ENCODE results near the gene RASA4B. TPM values are rescaled to one million over a fixed set of nuclear protein-coding genes. Genes with fewer than 3 reads are reported as not detected.

RASA4B gene
- total and polyA plus RNA-seq, 2 of the 4 experiments (the other 2 are of a cell fraction): 1.8 to 7.7 TPM

Small RNA genes lying within 50 kb of the gene (microRNA-seq; reads per million reads assigned to microRNA genes)
- gene MIR4467 (ENCODE audit: unreplicated experiment) (8.0 reads per million, percentile 19 among the genes with 10 or more reads in this experiment), gene MIR5090 (ENCODE audit: unreplicated experiment) (1.1 reads per million)

Other genes starting within 250 kb of the RASA4B start
- gene SH2B2, start 230.9 kb downstream of the RASA4B start, total RNA-seq (2012; rRNA removed): 0.36 and 0.56 TPM in 2 replicates
- 0.99 and 1.7 TPM in 2 replicates for gene SH2B2, start 230.9 kb downstream of the RASA4B start, polyA plus RNA-seq (2012; rRNA removed)
- not detected in 2 replicates for gene SPDYE6, start 161.3 kb downstream of the RASA4B start, total RNA-seq (2012; rRNA removed)
- gene SPDYE6, start 161.3 kb downstream of the RASA4B start, polyA plus RNA-seq (2012; rRNA removed): not detected in 2 replicates
- gene PRKRIP1, start 121.4 kb downstream of the RASA4B start, total RNA-seq (2012; rRNA removed): 6.5 and 9.4 TPM in 2 replicates
- 21.6 and 21.8 TPM in 2 replicates for gene PRKRIP1, start 121.4 kb downstream of the RASA4B start, polyA plus RNA-seq (2012; rRNA removed)
- gene ORAI2, start 84.2 kb downstream of the RASA4B start, total RNA-seq (2012; rRNA removed): 52.0 and 52.2 TPM in 2 replicates
- 58.3 and 73.5 TPM in 2 replicates for gene ORAI2, start 84.2 kb downstream of the RASA4B start, polyA plus RNA-seq (2012; rRNA removed)
- 6.1 and 7.2 TPM in 2 replicates for gene ALKBH4, start 52.9 kb downstream of the RASA4B start, total RNA-seq (2012; rRNA removed)
- 7.4 and 8.1 TPM in 2 replicates for gene ALKBH4, start 52.9 kb downstream of the RASA4B start, polyA plus RNA-seq (2012; rRNA removed)
- gene LRWD1, start 52.8 kb downstream of the RASA4B start, total RNA-seq (2012; rRNA removed): 13.3 and 20.3 TPM in 2 replicates
- gene LRWD1, start 52.8 kb downstream of the RASA4B start, polyA plus RNA-seq (2012; rRNA removed): 27.2 and 31.6 TPM in 2 replicates
- gene POLR2J, start 38.9 kb downstream of the RASA4B start, total RNA-seq (2012; rRNA removed): 20.8 and 31.1 TPM in 2 replicates
- gene POLR2J, start 38.9 kb downstream of the RASA4B start, polyA plus RNA-seq (2012; rRNA removed): 92.6 and 134 TPM in 2 replicates
- 0.18 and 0.56 TPM in 2 replicates for gene UPK3BL2, start 25.9 kb upstream of the RASA4B start, total RNA-seq (2012; rRNA removed)
- gene UPK3BL2, start 25.9 kb upstream of the RASA4B start, polyA plus RNA-seq (2012; rRNA removed): 4.6 and 5.7 TPM in 2 replicates
- gene SPDYE2, start 33.4 kb upstream of the RASA4B start, total RNA-seq (2012; rRNA removed): not detected in 2 replicates
- gene SPDYE2, start 33.4 kb upstream of the RASA4B start, polyA plus RNA-seq (2012; rRNA removed): not detected in 2 replicates
- gene POLR2J3, start 54.8 kb upstream of the RASA4B start, total RNA-seq (2012; rRNA removed): 13.1 and 14.2 TPM in 2 replicates
- gene POLR2J3, start 54.8 kb upstream of the RASA4B start, polyA plus RNA-seq (2012; rRNA removed): 9.3 and 14.7 TPM in 2 replicates
- gene RASA4, start 99.0 kb upstream of the RASA4B start, total RNA-seq (2012; rRNA removed): 3.3 and 3.8 TPM in 2 replicates
- 18.6 and 21.4 TPM in 2 replicates for gene RASA4, start 99.0 kb upstream of the RASA4B start, polyA plus RNA-seq (2012; rRNA removed)
- gene UPK3BL1, start 125.0 kb upstream of the RASA4B start, total RNA-seq (2012; rRNA removed): 1.6 and 2.8 TPM in 2 replicates
- gene UPK3BL1, start 125.0 kb upstream of the RASA4B start, polyA plus RNA-seq (2012; rRNA removed): 21.1 and 23.9 TPM in 2 replicates
- not detected in 2 replicates for gene SPDYE2B, start 132.5 kb upstream of the RASA4B start, total RNA-seq (2012; rRNA removed)
- not detected in 2 replicates for gene SPDYE2B, start 132.5 kb upstream of the RASA4B start, polyA plus RNA-seq (2012; rRNA removed)
- 0.83 and 1.3 TPM in 2 replicates for gene POLR2J2, start 153.9 kb upstream of the RASA4B start, total RNA-seq (2012; rRNA removed)
- gene POLR2J2, start 153.9 kb upstream of the RASA4B start, polyA plus RNA-seq (2012; rRNA removed): 1.3 and 1.6 TPM in 2 replicates
- gene FAM185A, start 231.2 kb upstream of the RASA4B start, total RNA-seq (2012; rRNA removed): 4.3 and 6.4 TPM in 2 replicates
- 3.0 and 3.6 TPM in 2 replicates for gene FAM185A, start 231.2 kb upstream of the RASA4B start, polyA plus RNA-seq (2012; rRNA removed)